SKM-1 (cell line): ENCODE results near the gene TDRD12.
A peak's percentile ranks its signal among the peaks of the same experiment; 100 is the strongest.

Experiments used
- DNase-seq: peaks from one replicate; lab custom pipeline; 2025; ENCODE audit not compliant: unreplicated experiment; lab: John Stamatoyannopoulos, UW

Gene TDRD12

GRCh38 chr19:32719611-32720059 is at the start of gene TDRD12:
Gene TDRD12 (plus strand): TSS chr19:32719767. CDS start chr19:32720073, 306 bp downstream.
- no peak for DNase-seq

- no peak for DNase-seq
These were observed 47.5 kb upstream of the TDRD12 start for GRCh38 chr19:32671883-32672593.

- no peak for DNase-seq
These were observed 46.7 kb upstream of the TDRD12 start for GRCh38 chr19:32672841-32673240.

- no peak for DNase-seq
These were observed 46.0 kb upstream of the TDRD12 start for GRCh38 chr19:32673573-32673972.

GRCh38 chr19:32674153-32674930 is 45.2 kb upstream of the TDRD12 start:
- no peak for DNase-seq

- peak; percentile 95 for DNase-seq
These were observed 44.4 kb upstream of the TDRD12 start, which contains the start of gene ANKRD27 for GRCh38 chr19:32674931-32675719. Gene ANKRD27 (minus strand): TSS chr19:32675180. CDS start chr19:32659015, 16,165 bp downstream.

- peak; percentile 23 for DNase-seq
These were observed 43.8 kb upstream of the TDRD12 start, which contains the start of gene RGS9BP for GRCh38 chr19:32675720-32676185. Gene RGS9BP (plus strand): TSS chr19:32675848. CDS start chr19:32676264, 416 bp downstream.

- no peak for DNase-seq
These were observed 43.2 kb upstream of the TDRD12 start for GRCh38 chr19:32676186-32676894.

- no peak for DNase-seq
These were observed 42.6 kb upstream of the TDRD12 start for GRCh38 chr19:32676895-32677359.

- DNase-seq: no peak
These were observed 41.9 kb upstream of the TDRD12 start for GRCh38 chr19:32677657-32678056.

GRCh38 chr19:32680986-32681385 is 38.6 kb upstream of the TDRD12 start:
- DNase-seq: no peak

- no peak for DNase-seq
These were observed 37.2 kb upstream of the TDRD12 start for GRCh38 chr19:32682317-32682716.

- no peak for DNase-seq
These were observed 32.6 kb upstream of the TDRD12 start for GRCh38 chr19:32686847-32687475.

- DNase-seq: no peak
These were observed 31.9 kb upstream of the TDRD12 start for GRCh38 chr19:32687681-32688080.

- no peak for DNase-seq
These were observed 31.3 kb upstream of the TDRD12 start for GRCh38 chr19:32688311-32688710.

- DNase-seq: peak; percentile 74
These were observed 28.1 kb upstream of the TDRD12 start, which contains the start of gene NUDT19 for GRCh38 chr19:32691291-32691951. Gene NUDT19 (plus strand): TSS chr19:32691821. CDS start chr19:32691961, 140 bp downstream.

GRCh38 chr19:32691952-32692726 is 27.4 kb upstream of the TDRD12 start:
- no peak for DNase-seq

GRCh38 chr19:32692727-32693061 is 26.9 kb upstream of the TDRD12 start:
- DNase-seq: no peak
